Measurements from ENCODE around the gene GABRA5.
"Not testable (repeated sequence)": the region's sequence is repeated elsewhere in the genome, so short reads cannot be mapped to it uniquely, and the experiment has no call there.

The GABRA5 gene

DNA sequence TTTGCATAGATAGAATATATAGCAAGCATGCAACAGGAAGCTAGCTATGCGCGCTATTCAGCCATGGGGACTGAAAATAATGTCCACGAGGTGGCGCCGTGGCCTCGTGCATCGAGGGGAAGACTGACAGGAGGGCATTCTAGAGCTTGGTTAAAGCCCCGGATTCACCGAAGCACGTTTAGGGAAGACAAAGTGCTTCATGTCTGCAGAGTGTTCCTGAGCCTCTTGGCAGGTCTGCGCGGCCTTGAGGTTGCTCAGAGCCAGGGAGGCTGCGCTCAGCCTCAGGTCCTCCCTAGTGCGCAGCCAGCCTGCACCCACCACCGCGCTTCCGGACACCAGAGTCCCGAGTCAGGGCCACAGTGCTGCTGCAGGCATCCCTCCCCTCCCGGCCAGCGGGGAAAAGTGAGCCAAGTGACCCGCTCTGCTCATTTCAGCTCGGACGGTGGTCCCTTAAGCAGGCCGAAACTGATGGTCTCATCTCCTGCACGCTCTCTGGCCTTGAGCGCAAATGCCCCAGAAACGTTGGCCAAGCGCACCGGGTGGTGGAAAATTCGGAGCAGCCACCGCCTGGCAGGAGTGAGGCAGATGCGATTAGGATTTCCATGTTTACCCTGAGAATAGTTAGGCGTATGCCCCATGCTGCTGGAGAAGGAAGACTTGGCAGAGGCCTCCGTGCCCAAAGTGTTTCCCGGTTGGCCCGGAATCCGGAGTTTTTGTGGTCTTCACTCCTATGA is 24.8 kb downstream of the GABRA5 start:
- Mint-ChIP-seq H3K4me3 (no peak overlapping the region), H3K9me3 (peaks cover 11% of the 10 kb centered on the region), H3K36me3 (ENCODE audit: low read depth) (no peaks in the 10 kb centered on the region), H3K4me1 (peaks cover 5% of the 10 kb centered on the region), H3K27ac (peak overlapping the region in 1 of 3 experiments; percentile 72), H3K27me3 (ENCODE audit: low read depth) (no peaks in the 10 kb centered on the region)
- TF ChIP-seq, protein P1, sequence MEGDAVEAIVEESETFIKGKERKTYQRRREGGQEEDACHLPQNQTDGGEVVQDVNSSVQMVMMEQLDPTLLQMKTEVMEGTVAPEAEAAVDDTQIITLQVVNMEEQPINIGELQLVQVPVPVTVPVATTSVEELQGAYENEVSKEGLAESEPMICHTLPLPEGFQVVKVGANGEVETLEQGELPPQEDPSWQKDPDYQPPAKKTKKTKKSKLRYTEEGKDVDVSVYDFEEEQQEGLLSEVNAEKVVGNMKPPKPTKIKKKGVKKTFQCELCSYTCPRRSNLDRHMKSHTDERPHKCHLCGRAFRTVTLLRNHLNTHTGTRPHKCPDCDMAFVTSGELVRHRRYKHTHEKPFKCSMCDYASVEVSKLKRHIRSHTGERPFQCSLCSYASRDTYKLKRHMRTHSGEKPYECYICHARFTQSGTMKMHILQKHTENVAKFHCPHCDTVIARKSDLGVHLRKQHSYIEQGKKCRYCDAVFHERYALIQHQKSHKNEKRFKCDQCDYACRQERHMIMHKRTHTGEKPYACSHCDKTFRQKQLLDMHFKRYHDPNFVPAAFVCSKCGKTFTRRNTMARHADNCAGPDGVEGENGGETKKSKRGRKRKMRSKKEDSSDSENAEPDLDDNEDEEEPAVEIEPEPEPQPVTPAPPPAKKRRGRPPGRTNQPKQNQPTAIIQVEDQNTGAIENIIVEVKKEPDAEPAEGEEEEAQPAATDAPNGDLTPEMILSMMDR (IDR thresholded peaks at IDR 0.05; ENCODE audit: unreplicated experiment in 3 of 3), result peak; percentile 89 to 90 (median 90)

DNA sequence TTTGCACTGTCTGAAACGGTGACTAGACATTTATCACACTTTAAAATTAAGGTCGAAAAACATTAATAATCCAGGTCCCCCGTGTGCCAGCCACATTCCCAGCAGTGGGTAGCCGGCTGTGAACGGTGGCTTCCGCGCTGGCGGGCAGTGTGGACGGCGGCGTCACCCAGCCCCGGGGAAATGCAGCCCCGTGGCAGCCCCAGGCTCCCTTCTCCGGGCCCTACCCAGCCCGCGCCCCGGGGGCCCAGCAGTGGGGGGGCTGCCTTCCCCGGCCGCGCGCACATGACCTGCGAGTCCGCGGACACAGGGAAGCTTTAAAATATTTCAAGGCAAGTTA is 25.3 kb downstream of the GABRA5 start:
- no peak overlapping the region for H3K27ac Mint-ChIP-seq
- TF ChIP-seq, protein P1 (IDR thresholded peaks at IDR 0.05; ENCODE audit: unreplicated experiment in 3 of 3), result no peak
- H3K36me3 Mint-ChIP-seq (ENCODE audit: low read depth), result no peaks in the 10 kb centered on the region
- no peak overlapping the region for H3K4me3 Mint-ChIP-seq
- peaks cover 5% of the 10 kb centered on the region for H3K4me1 Mint-ChIP-seq
- no peaks in the 10 kb centered on the region for H3K27me3 Mint-ChIP-seq (ENCODE audit: low read depth)
- peaks cover 11% of the 10 kb centered on the region for H3K9me3 Mint-ChIP-seq

DNA sequence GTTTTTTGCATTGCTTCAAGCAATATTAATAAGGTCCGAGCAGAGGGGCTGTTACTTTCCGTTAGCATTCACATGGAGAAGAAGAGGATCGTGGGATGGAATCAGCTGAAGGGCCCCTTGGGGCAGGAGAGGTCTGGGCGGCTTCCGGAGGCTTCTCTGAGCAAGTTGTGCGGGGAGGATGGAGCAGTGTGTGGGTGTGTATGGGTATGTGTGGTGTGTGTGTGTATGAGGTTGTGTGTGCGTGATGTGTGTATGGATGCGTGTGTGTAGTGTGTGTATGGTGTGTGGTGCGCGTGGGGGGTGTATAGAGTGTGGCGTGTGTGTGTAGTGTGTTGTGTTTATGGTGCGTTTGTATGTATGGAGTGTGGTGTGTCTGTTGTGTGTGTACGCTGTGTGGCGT is 25.8 kb downstream of the GABRA5 start:
- no peaks in the 10 kb centered on the region for H3K27me3 Mint-ChIP-seq (ENCODE audit: low read depth)

DNA sequence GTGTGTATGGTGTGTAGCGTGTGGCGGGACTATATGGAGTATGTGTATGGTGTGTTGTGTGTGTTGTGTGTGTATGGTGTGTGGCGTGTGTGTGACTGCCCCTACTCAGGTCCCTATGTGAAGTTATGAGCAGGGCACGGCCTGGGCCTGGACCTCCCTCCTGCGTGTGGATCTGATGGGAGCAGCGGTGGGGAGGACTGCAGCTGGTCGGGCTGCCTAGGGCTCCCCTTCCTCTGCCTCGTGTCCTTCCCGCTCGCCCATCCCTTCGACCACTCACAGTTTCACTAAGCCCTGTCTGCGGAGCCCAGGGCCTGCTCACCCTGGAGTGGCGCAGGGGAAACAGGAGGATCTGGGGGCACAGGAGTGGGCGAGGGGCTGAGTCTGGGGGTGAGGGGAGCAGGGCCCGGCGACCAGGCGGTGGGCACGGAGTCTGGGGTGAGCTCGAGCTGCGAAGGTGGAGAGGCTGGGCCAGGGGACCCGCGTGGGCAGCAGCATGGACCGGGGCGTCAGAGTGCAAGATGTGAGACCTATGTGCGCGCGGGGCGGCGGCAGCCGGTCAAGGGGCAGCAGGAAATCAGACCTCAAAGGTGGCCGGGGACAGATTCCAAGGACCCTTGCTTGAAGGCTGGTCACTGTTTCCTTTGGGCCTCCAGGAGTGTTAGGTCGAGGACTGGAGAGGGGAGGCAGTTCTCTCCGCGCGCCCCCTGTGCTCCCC is 26.6 kb downstream of the GABRA5 start:
- Mint-ChIP-seq H3K4me3 (no peak overlapping the region), H3K4me1 (peaks cover 5% of the 10 kb centered on the region), H3K9me3 (peaks cover 15% of the 10 kb centered on the region), H3K27ac (peak overlapping the region in 1 of 3 experiments; percentile 10), H3K36me3 (ENCODE audit: low read depth) (no peaks in the 10 kb centered on the region), H3K27me3 (ENCODE audit: low read depth) (no peaks in the 10 kb centered on the region)
- TF ChIP-seq, protein P1 (IDR thresholded peaks at IDR 0.05; ENCODE audit: unreplicated experiment in 3 of 3), result no peak

More for the DNA sequence above, 25.8 kb downstream of the GABRA5 start:
- TF ChIP-seq, protein P1 (IDR thresholded peaks at IDR 0.05; ENCODE audit: unreplicated experiment in 3 of 3), result no peak
- Mint-ChIP-seq H3K4me3 (no peak overlapping the region), H3K36me3 (ENCODE audit: low read depth) (no peaks in the 10 kb centered on the region), H3K9me3 (peaks cover 11% of the 10 kb centered on the region), H3K4me1 (peaks cover 5% of the 10 kb centered on the region), H3K27ac (no peak overlapping the region)

DNA sequence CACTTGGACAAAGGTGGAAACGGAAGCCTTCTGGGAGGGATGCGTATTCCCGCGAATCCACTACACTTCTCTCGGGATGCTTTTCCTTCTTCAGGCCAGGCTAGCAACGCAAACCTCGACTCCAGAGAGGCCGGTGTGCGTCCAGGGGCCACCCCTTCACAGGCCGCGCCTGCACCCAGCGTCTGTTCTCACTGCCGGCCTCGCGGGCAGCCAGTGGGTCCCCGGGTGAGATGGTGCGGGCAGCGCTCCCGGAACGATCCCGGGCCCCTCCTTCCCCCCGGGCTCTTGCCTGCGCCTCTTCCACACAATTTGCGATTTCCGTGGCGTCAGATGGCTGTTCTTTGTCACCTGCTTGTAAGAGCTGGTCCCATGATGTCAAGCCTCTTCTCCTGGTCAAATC is 27.3 kb downstream of the GABRA5 start:
- no peak overlapping the region for H3K4me3 Mint-ChIP-seq
- TF ChIP-seq, protein P1 (IDR thresholded peaks at IDR 0.05; ENCODE audit: unreplicated experiment in 3 of 3), result no peak
- no peaks in the 10 kb centered on the region for H3K36me3 Mint-ChIP-seq (ENCODE audit: low read depth)
- H3K9me3 Mint-ChIP-seq, result peaks cover 17% of the 10 kb centered on the region
- H3K27me3 Mint-ChIP-seq (ENCODE audit: low read depth), result no peaks in the 10 kb centered on the region
- no peak overlapping the region for H3K27ac Mint-ChIP-seq
- peaks cover 5% of the 10 kb centered on the region for H3K4me1 Mint-ChIP-seq

DNA sequence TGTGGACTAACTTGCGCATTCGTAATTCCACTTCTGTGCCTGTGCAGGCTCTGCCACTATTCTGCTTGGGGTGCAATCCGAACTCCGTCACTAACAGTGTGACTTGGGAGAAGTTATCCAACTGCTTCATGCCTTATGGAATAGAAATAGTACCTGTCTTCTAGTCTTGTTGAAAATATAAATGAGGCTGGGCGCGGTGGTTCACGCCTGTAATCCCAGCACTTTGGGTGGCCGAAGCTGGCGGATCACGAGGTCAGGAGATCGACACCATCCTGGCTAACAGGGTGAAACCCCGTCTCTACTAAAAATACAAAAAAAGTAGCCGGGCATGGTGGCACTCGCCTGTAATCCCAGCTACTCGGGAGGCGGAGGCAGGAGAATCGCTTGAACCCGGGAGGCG is 28.5 kb downstream of the GABRA5 start:
- not testable (repeated sequence) for H3K4me3 Mint-ChIP-seq; H3K36me3 Mint-ChIP-seq (ENCODE audit: low read depth); H3K27ac Mint-ChIP-seq; H3K4me1 Mint-ChIP-seq; H3K27me3 Mint-ChIP-seq (ENCODE audit: low read depth)
- peaks cover 19% of the 10 kb centered on the region for H3K9me3 Mint-ChIP-seq
